Nephron (organoid): Measurements from ENCODE around the gene GINS2.

Experiments used
- H3K27ac Mint-ChIP-seq, 3 experiments: 2 replicates each; pipeline ENCODE4 v1.8.0; 2020; ENCODE audit warnings: mixed read lengths in 3 of 3, mild to moderate bottlenecking in 2 of 3, moderate library complexity in 1 of 3
- H3K27me3 Mint-ChIP-seq: 2 replicates; pipeline ENCODE4 v1.8.0; 2021; ENCODE audit warnings: low read depth, mild to moderate bottlenecking, moderate library complexity, mixed read lengths
- H3K36me3 Mint-ChIP-seq: 2 replicates; pipeline ENCODE4 v1.8.0; 2020; ENCODE audit warnings: low read depth, mixed read lengths
- H3K4me1 Mint-ChIP-seq: 2 replicates; pipeline ENCODE4 v1.8.0; 2020; ENCODE audit warnings: mixed read lengths
- H3K4me3 Mint-ChIP-seq, 3 experiments: 2 replicates each; pipeline ENCODE4 v1.8.0; 2020; ENCODE audit warnings: mild to moderate bottlenecking in 3 of 3, mixed read lengths in 3 of 3, moderate library complexity in 2 of 3
- H3K9me3 Mint-ChIP-seq: 2 replicates; pipeline ENCODE4 v1.8.0; 2020; ENCODE audit warnings: mixed read lengths
- TF ChIP-seq, protein P1 (sequence below), 3 experiments: fragments of 200-600 bp; sonication (generic); IDR thresholded peaks; one replicate each; pipeline ENCODE4 v1.5.0; 2021; ENCODE audit warnings: antibody characterized with exemption in 3 of 3; ENCODE audit not compliant: unreplicated experiment in 3 of 3

The GINS2 gene

GRCh38 chr16:85674828-85675227, 13.9 kb downstream of the GINS2 start:
- Mint-ChIP-seq H3K4me3 (no peak overlapping the region), H3K36me3 (peaks cover 70% of the 10 kb centered on the region), H3K9me3 (no peaks in the 10 kb centered on the region), H3K4me1 (peaks cover 25% of the 10 kb centered on the region), H3K27me3 (no peaks in the 10 kb centered on the region), H3K27ac (peak overlapping the region in 1 of 3 experiments; percentile 14)
- TF ChIP-seq, protein P1, sequence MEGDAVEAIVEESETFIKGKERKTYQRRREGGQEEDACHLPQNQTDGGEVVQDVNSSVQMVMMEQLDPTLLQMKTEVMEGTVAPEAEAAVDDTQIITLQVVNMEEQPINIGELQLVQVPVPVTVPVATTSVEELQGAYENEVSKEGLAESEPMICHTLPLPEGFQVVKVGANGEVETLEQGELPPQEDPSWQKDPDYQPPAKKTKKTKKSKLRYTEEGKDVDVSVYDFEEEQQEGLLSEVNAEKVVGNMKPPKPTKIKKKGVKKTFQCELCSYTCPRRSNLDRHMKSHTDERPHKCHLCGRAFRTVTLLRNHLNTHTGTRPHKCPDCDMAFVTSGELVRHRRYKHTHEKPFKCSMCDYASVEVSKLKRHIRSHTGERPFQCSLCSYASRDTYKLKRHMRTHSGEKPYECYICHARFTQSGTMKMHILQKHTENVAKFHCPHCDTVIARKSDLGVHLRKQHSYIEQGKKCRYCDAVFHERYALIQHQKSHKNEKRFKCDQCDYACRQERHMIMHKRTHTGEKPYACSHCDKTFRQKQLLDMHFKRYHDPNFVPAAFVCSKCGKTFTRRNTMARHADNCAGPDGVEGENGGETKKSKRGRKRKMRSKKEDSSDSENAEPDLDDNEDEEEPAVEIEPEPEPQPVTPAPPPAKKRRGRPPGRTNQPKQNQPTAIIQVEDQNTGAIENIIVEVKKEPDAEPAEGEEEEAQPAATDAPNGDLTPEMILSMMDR (IDR thresholded peaks at IDR 0.05; ENCODE audit: unreplicated experiment in 3 of 3), result no peak

GRCh38 chr16:85674418-85674755, 14.4 kb downstream of the GINS2 start:
- no peak overlapping the region for H3K4me3 Mint-ChIP-seq

GRCh38 chr16:85673529-85674417, 15.0 kb downstream of the GINS2 start:
- H3K27ac Mint-ChIP-seq, result peak overlapping the region; percentile 14 to 63 (median 48)
- peaks cover 68% of the 10 kb centered on the region for H3K36me3 Mint-ChIP-seq
- H3K9me3 Mint-ChIP-seq, result no peaks in the 10 kb centered on the region
- H3K27me3 Mint-ChIP-seq, result no peaks in the 10 kb centered on the region
- no peak overlapping the region for H3K4me3 Mint-ChIP-seq
- TF ChIP-seq, protein P1 (IDR thresholded peaks at IDR 0.05; ENCODE audit: unreplicated experiment in 3 of 3), result no peak
- peaks cover 25% of the 10 kb centered on the region for H3K4me1 Mint-ChIP-seq

More at GRCh38 chr16:85674418-85674755, 14.4 kb downstream of the GINS2 start:
- Mint-ChIP-seq H3K36me3 (peaks cover 70% of the 10 kb centered on the region), H3K4me1 (peaks cover 25% of the 10 kb centered on the region), H3K9me3 (no peaks in the 10 kb centered on the region), H3K27ac (peak overlapping the region; percentile 14 to 63 (median 48)), H3K27me3 (no peaks in the 10 kb centered on the region)
- TF ChIP-seq, protein P1 (IDR thresholded peaks at IDR 0.05; ENCODE audit: unreplicated experiment in 3 of 3), result no peak

DNA sequence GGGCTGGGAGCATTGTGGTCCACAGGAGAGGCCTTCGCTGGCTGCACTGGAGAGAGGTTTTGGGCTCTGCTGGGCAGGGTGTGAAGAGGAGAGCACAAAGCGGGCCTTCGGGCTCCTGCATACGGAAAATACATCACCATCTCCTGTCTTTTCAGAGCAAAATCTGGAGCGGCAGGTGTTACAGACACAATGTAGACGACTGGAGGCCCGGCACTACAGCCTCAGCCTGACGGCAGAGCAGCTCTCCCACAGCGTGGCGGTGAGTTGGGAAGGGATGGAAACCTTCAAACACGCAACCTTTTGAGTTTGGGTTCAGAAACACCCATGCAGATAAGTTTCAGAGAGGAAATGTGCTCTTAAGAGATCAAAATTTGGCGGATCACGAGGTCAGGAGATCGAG, 17.9 kb downstream of the GINS2 start:
- H3K36me3 Mint-ChIP-seq, result peaks cover 77% of the 10 kb centered on the region
- peaks cover 25% of the 10 kb centered on the region for H3K4me1 Mint-ChIP-seq
- no peaks in the 10 kb centered on the region for H3K9me3 Mint-ChIP-seq
- no peak overlapping the region for H3K4me3 Mint-ChIP-seq
- H3K27ac Mint-ChIP-seq, result no peak overlapping the region
- TF ChIP-seq, protein P1 (IDR thresholded peaks at IDR 0.05; ENCODE audit: unreplicated experiment in 3 of 3), result no peak
- H3K27me3 Mint-ChIP-seq, result no peaks in the 10 kb centered on the region

GRCh38 chr16:85668676-85669424, 19.9 kb downstream of the GINS2 start:
- no peaks in the 10 kb centered on the region for H3K9me3 Mint-ChIP-seq
- TF ChIP-seq, protein P1 (IDR thresholded peaks at IDR 0.05; ENCODE audit: unreplicated experiment in 3 of 3), result no peak
- H3K36me3 Mint-ChIP-seq, result peaks cover 78% of the 10 kb centered on the region
- H3K27me3 Mint-ChIP-seq, result no peaks in the 10 kb centered on the region
- H3K4me3 Mint-ChIP-seq, result no peak overlapping the region
- H3K27ac Mint-ChIP-seq, result no peak overlapping the region
- H3K4me1 Mint-ChIP-seq, result peaks cover 10% of the 10 kb centered on the region
